Effector memory CD4-positive, alpha-beta T cell (primary cell): ENCODE results near the gene PACS1.

Experiments
- DNase-seq, 3 donors: peaks; one replicate each; pipeline ENCODE4 v3.0.0-alpha.2; 2020
- H3K27ac ChIP-seq: 2 replicates; pipeline ENCODE4 v1.7.0; 2013; ENCODE audit warnings: mild to moderate bottlenecking, low read length, moderate library complexity; ENCODE audit not compliant: insufficient read depth, poor library complexity, severe bottlenecking
- H3K27me3 ChIP-seq: replicated peaks from 2 replicates; pipeline ENCODE4 v1.7.0; 2013; ENCODE audit warnings: mild to moderate bottlenecking, low read length; ENCODE audit not compliant: insufficient read depth, control insufficient read depth, poor library complexity, severe bottlenecking
- H3K36me3 ChIP-seq: 2 replicates; pipeline ENCODE4 v1.7.0; 2013; ENCODE audit warnings: mild to moderate bottlenecking, low read length, moderate library complexity; ENCODE audit not compliant: control insufficient read depth, insufficient read depth
- H3K4me1 ChIP-seq: 2 replicates; pipeline ENCODE4 v1.7.0; 2013; ENCODE audit warnings: low read length, mild to moderate bottlenecking; ENCODE audit not compliant: control insufficient read depth, insufficient read depth, poor library complexity, severe bottlenecking
- H3K4me3 ChIP-seq: 2 replicates; pipeline ENCODE4 v1.7.0; 2013; ENCODE audit warnings: low read length, low read depth, mild to moderate bottlenecking; ENCODE audit not compliant: insufficient read depth, poor library complexity, severe bottlenecking
- H3K9me3 ChIP-seq: 2 replicates; pipeline ENCODE4 v1.7.0; 2013; ENCODE audit warnings: mild to moderate bottlenecking, low read length, moderate library complexity; ENCODE audit not compliant: control insufficient read depth

Gene PACS1

GRCh38 chr11:66119348-66120133, 49.5 kb downstream of the PACS1 start:
- Histone ChIP-seq H3K27me3 (no peaks in the 10 kb centered on the region), H3K36me3 (no peaks in the 10 kb centered on the region), H3K4me1 (peaks cover 57% of the 10 kb centered on the region), H3K27ac (no peak overlapping the region), H3K4me3 (no peak overlapping the region), H3K9me3 (no peaks in the 10 kb centered on the region)
- DNase-seq = no peak

GRCh38 chr11:66121466-66121865, 51.4 kb downstream of the PACS1 start:
- Histone ChIP-seq H3K36me3 (no peaks in the 10 kb centered on the region), H3K27ac (no peak overlapping the region), H3K4me1 (peaks cover 50% of the 10 kb centered on the region), H3K4me3 (no peak overlapping the region), H3K27me3 (no peaks in the 10 kb centered on the region), H3K9me3 (no peaks in the 10 kb centered on the region)
- DNase-seq = no peak

GRCh38 chr11:66123902-66124301, 53.8 kb downstream of the PACS1 start:
- no peaks in the 10 kb centered on the region for H3K36me3 ChIP-seq
- no peaks in the 10 kb centered on the region for H3K27me3 ChIP-seq
- H3K27ac ChIP-seq = no peak overlapping the region
- no peak for DNase-seq
- peaks cover 43% of the 10 kb centered on the region for H3K4me1 ChIP-seq
- H3K9me3 ChIP-seq = no peaks in the 10 kb centered on the region
- no peak overlapping the region for H3K4me3 ChIP-seq

GRCh38 chr11:66124564-66124963, 54.5 kb downstream of the PACS1 start:
- DNase-seq = no peak
- H3K4me3 ChIP-seq = no peak overlapping the region
- peak overlapping the region; percentile 16 for H3K27ac ChIP-seq
- H3K27me3 ChIP-seq = no peaks in the 10 kb centered on the region
- peaks cover 36% of the 10 kb centered on the region for H3K4me1 ChIP-seq
- H3K36me3 ChIP-seq = no peaks in the 10 kb centered on the region
- no peaks in the 10 kb centered on the region for H3K9me3 ChIP-seq

- Histone ChIP-seq H3K9me3 (no peaks in the 10 kb centered on the region), H3K27ac (peak overlapping the region; percentile 71), H3K4me1 (peaks cover 23% of the 10 kb centered on the region), H3K36me3 (no peaks in the 10 kb centered on the region), H3K4me3 (no peak overlapping the region), H3K27me3 (no peaks in the 10 kb centered on the region)
- DNase-seq = no peak
Observed at GRCh38 chr11:66126064-66126463, 56.0 kb downstream of the PACS1 start.

- Histone ChIP-seq H3K9me3 (no peaks in the 10 kb centered on the region), H3K27ac (peak overlapping the region; percentile 71), H3K4me3 (peak overlapping the region; percentile 32)
Observed at GRCh38 chr11:66126808-66127555, 56.9 kb downstream of the PACS1 start.

GRCh38 chr11:66130978-66131377, 60.9 kb downstream of the PACS1 start:
- no peaks in the 10 kb centered on the region for H3K36me3 ChIP-seq
- H3K27me3 ChIP-seq = no peaks in the 10 kb centered on the region
- H3K4me1 ChIP-seq = peaks cover 22% of the 10 kb centered on the region
- no peak overlapping the region for H3K4me3 ChIP-seq
- no peaks in the 10 kb centered on the region for H3K9me3 ChIP-seq
- no peak overlapping the region for H3K27ac ChIP-seq
- DNase-seq = no peak

More at GRCh38 chr11:66126808-66127555, 56.9 kb downstream of the PACS1 start:
- DNase-seq = peak; percentile 20 to 45 (median 24)
- Histone ChIP-seq H3K36me3 (no peaks in the 10 kb centered on the region), H3K4me1 (peaks cover 23% of the 10 kb centered on the region), H3K27me3 (no peaks in the 10 kb centered on the region)

- no peak overlapping the region for H3K27ac ChIP-seq
- H3K4me3 ChIP-seq = no peak overlapping the region
- H3K27me3 ChIP-seq = no peaks in the 10 kb centered on the region
- no peaks in the 10 kb centered on the region for H3K9me3 ChIP-seq
- DNase-seq = no peak
- no peaks in the 10 kb centered on the region for H3K36me3 ChIP-seq
- peaks cover 12% of the 10 kb centered on the region for H3K4me1 ChIP-seq
Observed at GRCh38 chr11:66131937-66132632, 62.0 kb downstream of the PACS1 start.

- Histone ChIP-seq H3K9me3 (no peaks in the 10 kb centered on the region), H3K27ac (peak overlapping the region; percentile 18), H3K4me3 (no peak overlapping the region), H3K36me3 (no peaks in the 10 kb centered on the region), H3K4me1 (peaks cover 7% of the 10 kb centered on the region), H3K27me3 (no peaks in the 10 kb centered on the region)
- DNase-seq = no peak
Observed at GRCh38 chr11:66133216-66133775, 63.2 kb downstream of the PACS1 start.
